ENCODE data around the gene KCNIP3.

DNA sequence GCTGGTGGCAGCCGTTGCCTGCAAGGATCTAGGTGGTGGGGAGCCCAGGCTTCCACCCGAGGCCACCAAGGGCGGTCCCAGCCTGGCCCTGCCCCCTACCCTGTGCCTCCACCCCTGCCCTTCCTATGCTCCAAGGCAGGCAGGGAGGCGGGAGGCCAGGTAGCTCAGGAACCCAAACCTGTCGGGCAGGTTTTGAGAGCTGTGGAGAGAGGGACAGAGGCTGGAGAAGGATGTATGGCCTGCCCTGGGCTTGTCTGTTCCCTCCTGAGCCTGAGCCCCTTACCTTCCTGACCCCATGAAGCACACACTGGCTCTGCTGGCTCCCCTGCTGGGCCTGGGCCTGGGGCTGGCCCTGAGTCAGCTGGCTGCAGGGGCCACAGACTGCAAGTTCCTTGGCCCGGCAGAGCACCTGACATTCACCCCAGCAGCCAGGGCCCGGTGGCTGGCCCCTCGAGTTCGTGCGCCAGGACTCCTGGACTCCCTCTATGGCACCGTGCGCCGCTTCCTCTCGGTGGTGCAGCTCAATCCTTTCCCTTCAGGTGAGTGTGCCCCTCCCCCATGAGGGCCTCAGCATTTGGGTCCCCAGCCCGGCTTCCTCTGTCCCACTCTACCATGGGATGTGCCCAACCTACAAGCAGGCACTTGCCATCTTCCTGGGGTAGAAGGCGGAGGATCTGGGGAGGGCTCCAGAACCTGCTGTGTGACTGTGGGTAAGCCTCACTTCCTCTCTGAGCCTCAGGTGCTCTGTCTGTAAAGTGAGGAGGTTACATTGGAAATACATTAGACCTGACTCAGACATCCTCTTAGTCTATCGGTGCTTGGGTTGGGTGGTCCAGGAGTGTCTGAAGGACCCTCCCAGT is 22.6 kb upstream of the KCNIP3 start, which contains the start of gene PROM2:
- TF ChIP-seq, protein P1, sequence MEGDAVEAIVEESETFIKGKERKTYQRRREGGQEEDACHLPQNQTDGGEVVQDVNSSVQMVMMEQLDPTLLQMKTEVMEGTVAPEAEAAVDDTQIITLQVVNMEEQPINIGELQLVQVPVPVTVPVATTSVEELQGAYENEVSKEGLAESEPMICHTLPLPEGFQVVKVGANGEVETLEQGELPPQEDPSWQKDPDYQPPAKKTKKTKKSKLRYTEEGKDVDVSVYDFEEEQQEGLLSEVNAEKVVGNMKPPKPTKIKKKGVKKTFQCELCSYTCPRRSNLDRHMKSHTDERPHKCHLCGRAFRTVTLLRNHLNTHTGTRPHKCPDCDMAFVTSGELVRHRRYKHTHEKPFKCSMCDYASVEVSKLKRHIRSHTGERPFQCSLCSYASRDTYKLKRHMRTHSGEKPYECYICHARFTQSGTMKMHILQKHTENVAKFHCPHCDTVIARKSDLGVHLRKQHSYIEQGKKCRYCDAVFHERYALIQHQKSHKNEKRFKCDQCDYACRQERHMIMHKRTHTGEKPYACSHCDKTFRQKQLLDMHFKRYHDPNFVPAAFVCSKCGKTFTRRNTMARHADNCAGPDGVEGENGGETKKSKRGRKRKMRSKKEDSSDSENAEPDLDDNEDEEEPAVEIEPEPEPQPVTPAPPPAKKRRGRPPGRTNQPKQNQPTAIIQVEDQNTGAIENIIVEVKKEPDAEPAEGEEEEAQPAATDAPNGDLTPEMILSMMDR (IDR thresholded peaks at IDR 0.05; ENCODE audit: low read depth, low read length) = no peak
- no peak for TF ChIP-seq EZH2phosphoT487 (IDR thresholded peaks at IDR 0.05; ENCODE audit: low read depth)
